HG03520 (cell line): ENCODE data around the gene CBL.
"Not testable (repeated sequence)": the region's sequence is repeated elsewhere in the genome, so short reads cannot be mapped to it uniquely, and the experiment has no call there.

Experiments
- ATAC-seq: cut with Tn5 transposase; IDR thresholded peaks from one replicate; pipeline ENCODE4 v1.9.1; 2021; ENCODE audit warnings: mild to moderate bottlenecking, moderate library complexity; ENCODE audit not compliant: unreplicated experiment

The CBL gene

DNA sequence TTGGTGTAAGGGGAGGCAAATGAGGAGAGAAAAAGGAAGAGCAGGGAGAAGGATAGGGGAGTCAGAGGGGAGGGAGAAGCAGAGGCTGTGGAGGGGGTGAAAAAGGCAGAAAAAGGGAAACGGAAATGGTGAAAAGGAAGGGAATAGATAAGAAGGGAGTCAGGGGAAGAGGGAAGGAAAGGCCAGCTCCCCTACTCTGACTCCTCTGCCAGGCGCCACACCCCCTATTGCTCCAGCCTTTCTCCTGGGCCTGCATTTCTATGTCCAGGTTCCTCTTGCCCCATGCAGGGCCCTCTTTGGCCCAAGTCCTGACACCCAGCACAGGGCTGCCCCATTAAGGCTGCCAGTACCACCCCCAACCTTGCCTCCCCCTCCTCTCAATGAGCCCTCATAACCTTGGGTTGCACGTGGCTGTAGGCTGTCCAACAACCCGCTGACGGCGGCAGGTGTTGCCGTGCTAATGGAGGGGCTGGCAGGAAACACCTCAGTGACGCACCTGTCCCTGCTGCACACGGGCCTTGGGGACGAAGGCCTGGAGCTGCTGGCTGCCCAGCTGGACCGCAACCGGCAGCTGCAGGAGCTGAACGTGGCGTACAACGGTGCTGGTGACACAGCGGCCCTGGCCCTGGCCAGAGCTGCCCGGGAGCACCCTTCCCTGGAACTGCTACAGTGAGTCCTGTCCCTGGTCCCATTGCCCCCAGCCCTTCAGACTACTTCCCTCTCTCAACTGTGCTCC, 24.3 kb upstream of the CBL start:
- no peak for ATAC-seq

DNA sequence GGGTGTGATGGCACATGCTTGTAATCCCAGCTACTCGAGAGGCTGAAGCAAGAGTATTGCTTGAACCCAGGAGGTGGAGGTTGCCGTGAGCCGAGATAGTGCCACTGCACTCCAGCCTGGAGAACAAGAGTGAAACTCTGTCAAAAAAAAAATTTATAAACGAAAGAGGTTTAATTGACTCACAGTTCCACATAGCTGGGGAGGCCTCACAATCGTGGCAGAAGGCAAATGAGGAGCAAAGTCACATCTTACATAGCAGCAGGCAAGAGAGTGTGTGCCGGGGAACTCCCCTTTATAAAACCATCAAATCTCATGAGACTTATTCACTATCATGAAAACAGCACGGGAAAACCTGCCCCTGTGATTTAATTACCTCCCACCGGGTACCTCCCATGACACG, 21.7 kb upstream of the CBL start:
- not testable (repeated sequence) for ATAC-seq

DNA sequence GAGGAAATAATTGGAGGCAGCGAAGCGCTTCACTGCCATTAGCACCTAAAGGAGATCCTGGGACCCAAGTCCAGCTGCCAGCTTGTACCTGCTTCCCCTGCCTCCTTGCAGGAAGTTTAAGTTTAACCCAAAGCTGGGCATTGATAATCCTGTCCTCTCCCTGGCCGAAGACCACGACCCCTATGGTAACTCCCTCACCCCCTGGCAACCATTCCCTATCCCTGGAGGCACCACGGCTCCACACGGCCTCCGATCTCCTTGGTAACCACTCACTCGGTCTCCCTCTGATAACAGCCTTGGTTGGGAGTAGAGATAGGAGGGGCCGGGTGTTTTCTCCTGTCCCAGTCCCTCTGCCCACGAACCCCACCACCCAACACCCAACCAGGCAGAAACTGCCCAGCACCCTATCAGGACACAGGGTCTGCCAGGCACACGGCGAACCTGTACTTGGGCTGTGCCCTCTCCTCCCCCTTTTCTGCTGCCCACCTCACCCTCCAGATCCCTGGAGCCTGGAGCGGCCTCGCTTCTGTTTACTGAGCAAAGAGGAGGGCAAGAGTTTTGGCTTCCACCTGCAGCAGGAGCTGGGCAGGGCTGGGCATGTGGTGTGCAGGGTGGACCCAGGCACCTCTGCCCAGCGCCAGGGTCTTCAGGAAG, 20.0 kb upstream of the CBL start:
- ATAC-seq = no peak

DNA sequence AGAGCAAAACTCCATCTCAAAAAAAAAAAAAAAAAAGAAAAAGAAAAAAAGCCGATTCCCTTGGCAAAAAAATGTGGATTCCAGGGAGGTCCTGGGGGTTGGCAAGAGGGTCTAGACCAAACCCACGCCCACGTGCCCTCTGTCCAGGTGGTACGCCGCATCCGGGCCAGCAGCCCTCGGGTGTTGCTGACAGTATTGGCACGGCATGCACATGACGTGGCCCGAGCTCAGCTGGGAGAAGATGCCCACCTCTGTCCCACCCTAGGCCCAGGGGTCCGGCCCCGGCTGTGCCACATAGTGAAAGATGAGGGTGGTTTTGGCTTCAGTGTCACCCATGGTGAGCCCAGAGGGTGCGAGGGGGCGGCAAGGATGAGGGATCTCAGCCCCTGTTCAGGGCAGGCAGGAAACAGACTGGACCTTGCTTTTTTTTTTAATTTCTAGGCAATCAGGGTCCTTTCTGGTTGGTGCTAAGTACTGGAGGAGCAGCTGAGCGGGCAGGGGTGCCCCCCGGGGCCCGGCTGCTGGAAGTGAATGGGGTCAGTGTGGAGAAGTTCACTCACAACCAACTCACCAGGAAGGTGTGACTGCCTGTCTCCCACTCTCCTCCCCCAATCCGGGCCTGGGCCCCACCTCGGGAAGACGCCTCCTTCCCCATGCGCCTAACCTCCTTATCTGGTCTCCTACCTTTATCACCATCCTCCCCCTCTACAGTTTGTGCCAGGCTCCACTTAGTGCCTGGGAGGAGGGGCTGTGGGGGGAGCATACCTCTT, 18.8 kb upstream of the CBL start:
- ATAC-seq = no peak

DNA sequence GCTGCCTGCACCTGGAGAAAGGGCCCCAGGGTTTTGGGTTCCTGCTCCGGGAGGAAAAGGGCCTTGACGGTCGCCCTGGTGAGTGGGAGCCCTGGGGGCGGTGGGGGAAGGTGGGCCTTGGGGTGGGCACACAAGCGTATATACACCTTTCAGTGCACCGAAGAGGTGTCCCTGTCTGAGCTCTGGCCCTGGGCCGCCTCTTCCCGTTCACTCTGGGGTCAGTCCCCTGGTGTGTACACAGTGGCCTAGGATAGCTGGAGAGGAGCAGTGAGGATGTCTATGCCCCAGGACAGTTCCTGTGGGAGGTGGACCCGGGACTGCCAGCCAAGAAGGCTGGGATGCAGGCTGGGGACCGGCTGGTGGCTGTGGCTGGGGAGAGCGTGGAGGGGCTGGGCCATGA, 18.1 kb upstream of the CBL start:
- no peak for ATAC-seq

DNA sequence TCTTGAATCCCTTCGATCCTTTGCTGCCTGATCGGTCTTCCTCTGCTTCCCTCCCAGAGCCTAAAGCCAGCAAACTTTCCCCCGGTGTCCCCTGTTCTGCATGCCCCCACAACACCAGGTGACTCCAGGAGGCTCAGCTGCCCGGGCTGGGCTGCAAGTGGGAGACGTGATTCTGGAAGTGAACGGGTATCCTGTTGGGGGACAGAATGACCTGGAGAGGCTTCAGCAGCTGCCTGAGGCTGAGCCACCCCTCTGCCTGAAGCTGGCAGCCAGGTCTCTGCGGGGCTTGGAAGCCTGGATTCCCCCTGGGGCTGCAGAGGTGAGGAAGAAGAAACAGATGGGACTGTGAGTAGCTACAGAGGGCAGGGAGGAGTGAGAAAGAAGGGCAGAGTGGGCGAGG, 17.3 kb upstream of the CBL start:
- ATAC-seq = no peak

DNA sequence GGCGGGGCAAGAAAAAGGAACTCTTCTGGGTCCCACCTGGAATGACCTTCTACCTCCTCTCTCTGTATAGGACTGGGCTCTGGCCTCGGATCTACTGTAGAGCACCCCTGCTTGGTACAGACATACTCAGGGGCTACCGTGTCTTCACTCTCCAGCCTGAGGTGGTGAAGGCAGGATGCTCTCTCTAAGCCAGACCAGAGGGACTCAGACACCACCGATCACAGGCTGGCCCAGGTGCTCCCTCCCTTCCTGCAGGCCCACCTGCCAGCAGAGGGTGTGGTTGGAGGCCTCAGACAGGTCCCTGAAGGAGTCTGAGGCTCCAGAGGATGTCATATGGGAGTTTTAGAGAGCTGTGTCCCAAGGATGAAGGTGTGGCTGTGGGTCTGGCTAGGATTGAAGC, 16.7 kb upstream of the CBL start:
- ATAC-seq = no peak

DNA sequence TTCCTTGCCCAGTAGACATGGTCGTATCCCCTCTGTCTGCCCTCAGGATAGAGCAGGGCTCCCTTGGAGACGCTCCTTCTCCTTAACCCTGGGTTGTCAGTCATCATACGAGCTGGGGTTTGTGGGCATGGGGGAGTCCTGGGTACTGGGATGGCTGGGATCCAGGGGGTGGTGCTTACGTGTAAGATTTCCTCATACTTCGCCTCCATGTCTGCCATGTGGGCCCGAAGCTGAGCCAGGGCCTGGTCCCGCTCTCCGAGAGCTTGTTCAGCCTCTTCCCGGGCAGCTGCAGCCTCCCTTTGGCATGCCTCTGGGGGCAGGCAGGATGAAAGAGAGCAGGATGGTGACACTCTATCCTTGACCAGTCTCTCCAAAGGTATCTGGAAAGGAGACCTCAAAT, 15.6 kb upstream of the CBL start:
- no peak for ATAC-seq

DNA sequence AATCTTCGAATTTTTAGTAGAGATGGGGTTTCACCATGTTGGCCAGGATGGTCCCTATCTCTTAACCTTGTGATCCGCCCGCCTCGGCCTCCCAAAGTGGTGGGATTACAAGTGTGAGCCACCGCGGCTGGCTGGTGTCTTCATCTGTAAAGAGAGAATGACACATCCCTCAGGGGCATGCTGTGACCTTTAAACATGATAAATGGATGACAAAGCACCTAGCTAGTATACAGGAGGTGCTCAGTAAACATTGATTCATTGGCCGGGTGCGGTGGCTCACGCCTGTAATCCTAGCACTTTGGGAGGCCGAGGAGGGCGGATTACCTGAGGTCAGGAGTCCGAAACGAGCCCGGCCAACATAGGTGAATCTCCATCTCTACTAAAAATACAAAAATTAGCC, 14.9 kb upstream of the CBL start:
- ATAC-seq = not testable (repeated sequence)

DNA sequence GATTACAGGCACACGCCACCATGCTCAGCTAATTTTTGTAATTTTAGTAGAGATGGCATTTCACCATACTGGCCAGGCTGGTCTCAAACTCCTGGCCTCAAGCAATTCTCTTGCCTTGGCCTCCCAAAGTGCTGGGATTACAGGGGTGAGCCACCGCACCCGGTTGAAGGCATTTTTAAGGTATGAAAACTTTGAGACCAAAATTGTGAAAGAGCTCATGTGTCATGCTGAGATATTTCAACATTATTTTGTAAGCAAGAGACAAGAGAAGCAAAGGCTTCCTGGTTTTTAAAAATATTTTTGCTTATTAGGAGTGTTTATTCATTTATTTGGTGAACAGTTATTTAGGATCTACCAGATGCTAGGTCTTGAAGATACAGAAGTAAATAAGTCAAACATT, 14.0 kb upstream of the CBL start:
- no peak for ATAC-seq

DNA sequence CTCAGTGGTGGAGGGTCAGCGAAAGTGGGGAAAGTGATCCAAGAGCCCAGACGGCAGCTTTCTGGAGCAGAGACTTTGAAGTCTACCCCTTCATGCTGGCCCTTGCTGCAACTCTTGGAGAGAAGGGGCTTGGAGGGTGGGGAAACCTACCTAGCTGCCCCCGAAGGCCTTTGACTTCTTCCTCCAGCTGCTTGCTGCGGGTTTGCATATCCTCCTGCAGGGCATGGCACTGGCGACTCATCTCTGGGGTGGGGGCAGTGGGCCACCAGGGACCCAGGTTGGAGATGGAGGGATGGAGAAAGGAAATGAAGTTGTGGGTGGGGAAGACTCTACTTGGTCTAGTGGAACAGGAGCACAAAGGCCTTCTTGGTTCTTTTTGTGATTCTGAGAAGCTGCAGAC, 13.1 kb upstream of the CBL start:
- no peak for ATAC-seq

DNA sequence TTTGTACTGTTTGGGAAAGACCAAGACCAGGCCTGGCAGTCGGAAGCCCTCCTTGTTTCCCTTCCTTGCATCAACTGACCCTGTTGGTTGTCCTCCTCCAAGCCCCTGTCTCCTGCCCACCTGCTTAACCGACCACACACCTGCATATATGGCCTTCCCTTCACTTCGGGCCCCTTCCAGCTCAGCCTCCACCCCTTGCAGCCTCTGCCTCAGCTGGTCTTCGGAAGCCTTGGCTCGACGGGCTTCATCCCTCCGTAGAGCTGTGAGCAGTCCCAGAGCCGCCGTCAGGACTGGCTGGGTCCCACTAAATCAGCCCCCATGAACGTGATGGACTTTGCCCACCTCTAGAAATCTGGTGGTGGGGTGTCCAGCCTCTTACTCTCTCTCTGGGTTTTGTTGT, 12.5 kb upstream of the CBL start:
- no peak for ATAC-seq

DNA sequence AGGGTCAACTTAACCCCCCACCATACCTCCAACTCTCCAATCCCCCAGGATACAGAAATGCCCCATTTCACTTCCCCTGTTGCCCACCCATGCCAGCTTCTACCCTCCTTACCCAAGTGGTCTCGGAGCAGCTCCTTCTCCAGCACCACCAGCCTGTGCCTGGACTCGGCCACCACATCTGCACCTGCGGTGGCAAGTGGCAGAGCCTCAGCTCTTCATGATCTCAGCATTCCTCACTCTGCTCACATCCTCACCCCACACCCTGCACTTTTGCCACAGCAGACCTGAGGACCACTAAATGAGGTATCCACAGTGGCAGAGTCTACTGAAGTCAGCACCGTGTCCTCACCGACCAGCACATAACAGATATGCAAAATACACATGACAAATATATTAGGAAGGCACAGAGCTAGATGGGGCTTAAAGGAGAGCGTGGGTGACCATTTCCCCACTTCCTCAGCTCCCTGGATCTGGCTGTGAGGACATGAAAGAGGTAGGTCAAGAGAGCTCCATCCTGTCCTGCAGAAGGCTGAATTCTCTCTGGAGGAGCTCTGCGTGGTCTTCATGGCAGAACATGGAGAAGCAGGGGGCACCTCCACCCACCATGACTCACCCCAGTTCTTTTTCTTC, 11.2 kb upstream of the CBL start:
- no peak for ATAC-seq

DNA sequence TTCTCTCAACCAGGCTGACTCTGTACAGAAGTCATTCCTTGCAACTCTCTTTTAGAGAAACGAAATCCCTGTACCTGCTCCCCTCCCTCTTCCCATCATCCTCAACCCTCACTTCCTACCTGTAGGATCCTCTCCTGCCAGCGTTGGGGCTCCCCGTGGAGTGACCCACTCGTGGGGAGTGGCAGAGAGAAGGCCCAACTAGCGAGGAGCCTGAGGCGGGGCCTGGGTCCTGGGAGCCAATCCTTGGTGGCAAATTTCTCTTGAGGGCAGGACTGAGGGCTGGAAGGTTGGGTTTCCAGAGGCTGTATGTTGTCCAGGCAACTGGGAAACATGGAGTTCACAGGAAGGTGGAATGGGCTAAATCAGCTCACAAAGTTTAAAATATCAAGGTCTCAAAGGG, 10.5 kb upstream of the CBL start:
- no peak for ATAC-seq

DNA sequence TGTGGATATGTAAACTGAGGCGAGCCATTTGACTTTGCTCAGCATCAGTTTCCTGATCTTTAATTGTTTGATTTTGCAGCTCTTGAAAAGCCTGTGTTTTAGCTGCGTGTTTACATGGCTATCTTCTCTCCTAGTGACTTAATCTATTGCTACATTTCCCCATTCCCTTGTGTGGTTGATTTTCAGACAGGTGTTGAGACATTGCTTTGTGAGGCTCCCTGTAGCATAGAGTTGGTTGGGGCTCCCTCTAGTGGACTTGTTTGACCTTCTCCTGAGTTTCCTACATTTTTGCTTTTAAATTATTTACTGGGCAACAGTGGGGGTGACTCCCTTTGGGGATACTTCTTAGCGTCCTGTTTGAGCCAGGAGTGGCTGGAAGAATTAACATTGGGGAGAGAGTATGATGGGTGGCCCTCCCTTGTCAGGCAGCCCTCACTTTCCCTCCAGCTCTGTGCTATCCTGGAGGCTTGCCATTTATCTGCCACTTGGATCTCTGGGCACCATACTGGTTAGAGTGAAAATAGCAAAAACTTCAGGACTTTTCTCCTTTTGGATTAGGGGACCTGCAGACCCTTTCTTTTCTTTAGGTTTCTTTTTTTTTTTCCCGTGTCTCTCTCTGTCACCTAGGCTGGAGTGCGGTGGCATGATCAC, 9.2 kb upstream of the CBL start:
- ATAC-seq = peak; percentile 71

DNA sequence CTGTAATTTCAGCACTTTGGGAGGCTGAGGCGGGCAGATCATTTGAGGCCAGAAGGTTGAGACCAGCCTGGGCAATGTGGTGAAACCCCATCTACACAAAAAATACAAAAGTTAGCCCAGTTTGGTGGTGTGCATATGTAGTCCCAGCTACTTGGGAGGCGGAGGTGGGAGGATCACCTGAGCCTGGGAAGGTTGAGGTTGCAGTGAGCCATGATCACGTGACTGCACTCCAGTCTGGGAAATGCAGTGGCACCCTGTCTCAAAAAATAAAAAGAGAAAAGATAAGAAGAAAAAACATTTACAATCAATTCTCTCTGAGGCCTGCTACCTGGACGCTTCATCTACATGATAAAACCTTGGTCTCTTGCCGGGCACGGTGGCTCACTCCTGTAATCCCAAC, 7.2 kb upstream of the CBL start:
- ATAC-seq = no peak

DNA sequence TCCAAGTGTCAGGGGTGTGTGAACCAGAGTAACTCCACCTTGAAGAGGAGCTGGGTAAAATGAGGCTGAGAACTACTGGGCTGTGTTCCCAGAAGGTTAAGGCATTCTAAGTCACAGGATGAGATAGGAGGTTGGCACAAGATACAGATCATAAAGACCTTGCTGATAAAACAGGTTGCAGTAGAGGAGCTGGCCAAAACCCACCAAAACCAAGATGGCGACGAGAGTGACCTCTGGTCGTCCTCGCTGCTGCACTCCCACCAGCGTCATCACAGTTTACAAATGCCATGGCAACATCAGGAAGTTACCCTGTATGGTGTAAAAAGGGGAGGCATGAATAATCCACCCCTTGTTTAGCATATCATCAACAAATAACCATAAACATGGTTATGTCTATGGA, 4.9 kb upstream of the CBL start:
- not testable (repeated sequence) for ATAC-seq

DNA sequence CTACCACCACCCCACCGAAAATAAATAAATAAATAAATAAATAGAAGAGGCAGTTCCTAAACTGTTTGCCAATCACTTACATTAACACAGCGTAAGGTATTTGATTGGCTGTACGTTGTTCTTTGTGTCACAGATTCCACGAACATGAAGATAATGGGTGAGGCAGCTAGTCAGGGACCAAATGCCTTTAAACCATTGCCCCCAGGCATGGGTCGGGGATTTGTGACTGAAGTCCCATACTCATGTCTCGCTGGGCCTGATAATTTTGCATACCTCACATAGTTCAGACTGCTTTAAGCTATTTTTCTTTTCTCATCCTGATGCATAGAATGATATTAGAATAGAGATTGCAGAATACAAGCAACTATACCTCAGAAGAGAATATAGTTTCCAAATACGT, 3.6 kb upstream of the CBL start:
- ATAC-seq = no peak

DNA sequence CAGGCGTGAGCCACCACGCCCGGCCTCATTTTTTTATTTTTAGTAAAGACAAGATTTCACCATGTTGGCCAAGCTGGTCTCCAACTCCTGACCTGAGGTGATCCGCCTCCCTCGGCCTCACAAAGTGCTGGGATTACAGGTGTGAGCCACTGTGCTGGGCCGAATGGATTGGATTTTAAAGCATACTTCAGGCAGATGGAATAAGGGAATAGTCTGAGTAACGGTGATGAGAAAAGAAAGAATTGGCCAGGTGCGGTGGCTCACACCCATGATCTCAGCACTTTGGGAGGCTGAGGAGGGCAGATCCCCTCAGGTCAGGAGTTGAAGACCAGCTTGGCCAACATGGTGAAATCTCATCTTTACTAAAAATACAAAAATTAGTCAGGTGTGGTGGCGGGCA, 2.1 kb upstream of the CBL start:
- ATAC-seq = no peak

DNA sequence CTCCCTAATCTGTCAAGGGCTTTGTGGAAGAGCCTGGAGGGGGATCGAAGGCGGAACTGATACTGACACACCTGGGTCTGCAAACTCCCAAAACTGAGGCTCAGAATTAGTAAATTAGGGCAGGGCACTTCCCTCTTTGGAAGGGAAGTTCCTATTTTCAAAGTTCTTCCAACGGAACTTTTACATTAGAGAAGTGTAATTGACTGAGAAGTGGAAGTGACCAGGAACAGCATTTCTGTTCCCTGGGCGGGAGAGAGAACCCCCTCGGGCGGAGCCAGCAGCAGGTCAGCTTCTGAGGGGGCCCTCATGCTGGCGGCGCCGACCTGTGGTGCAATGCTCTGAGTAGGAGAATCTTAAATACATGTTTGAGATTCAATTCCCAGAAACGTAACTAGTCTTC, 1.1 kb upstream of the CBL start:
- ATAC-seq = no peak
